Activated CD8-positive, alpha-beta memory T cell treated with anti-CD3 and anti-CD28 coated beads for 48 hours (primary cell): ENCODE data around the gene HSD17B14.
A peak's percentile ranks its signal among the peaks of the same experiment; 100 is the strongest.
"Not testable (repeated sequence)": the region's sequence is repeated elsewhere in the genome, so short reads cannot be mapped to it uniquely, and the experiment has no call there.

ENCODE experiments used
- DNase-seq, 3 experiments: peaks; one replicate each; pipeline ENCODE4 v3.0.0-alpha.2; 2020; ENCODE audit warnings: low read depth in 2 of 3, low spot score in 2 of 3

Gene HSD17B14

GRCh38 chr19:48867746-48868113 is 31.4 kb upstream of the HSD17B14 start:
- DNase-seq = no peak

- no peak for DNase-seq
Measured at GRCh38 chr19:48867123-48867745, 30.9 kb upstream of the HSD17B14 start.

GRCh38 chr19:48866692-48867091 is 30.4 kb upstream of the HSD17B14 start:
- DNase-seq = no peak

- no peak for DNase-seq
Measured at GRCh38 chr19:48862827-48863226, 26.5 kb upstream of the HSD17B14 start.

GRCh38 chr19:48861313-48861712 is 25.0 kb upstream of the HSD17B14 start:
- DNase-seq = no peak

- DNase-seq = no peak
Measured at GRCh38 chr19:48859711-48860572, 23.7 kb upstream of the HSD17B14 start.

- DNase-seq = no peak
Measured at GRCh38 chr19:48858984-48859710, 22.9 kb upstream of the HSD17B14 start.

GRCh38 chr19:48856921-48857320 is 20.6 kb upstream of the HSD17B14 start:
- no peak for DNase-seq

GRCh38 chr19:48854103-48854502 is 17.8 kb upstream of the HSD17B14 start:
- no peak for DNase-seq

GRCh38 chr19:48853483-48853882 is 17.2 kb upstream of the HSD17B14 start:
- no peak for DNase-seq

GRCh38 chr19:48852292-48852691 is 16.0 kb upstream of the HSD17B14 start:
- no peak for DNase-seq

- DNase-seq = not testable (repeated sequence)
Measured at GRCh38 chr19:48846659-48847058, 10.4 kb upstream of the HSD17B14 start.

- DNase-seq = no peak
Measured at GRCh38 chr19:48845384-48845783, 9.1 kb upstream of the HSD17B14 start.

- DNase-seq = no peak
Measured at GRCh38 chr19:48844472-48844871, 8.2 kb upstream of the HSD17B14 start.

GRCh38 chr19:48842789-48843162 is 6.5 kb upstream of the HSD17B14 start:
- DNase-seq = peak in 1 of 3 experiments; percentile 28

GRCh38 chr19:48841571-48841970 is 5.3 kb upstream of the HSD17B14 start:
- no peak for DNase-seq

- DNase-seq = no peak
Measured at GRCh38 chr19:48841047-48841446, 4.8 kb upstream of the HSD17B14 start.

- no peak for DNase-seq
Measured at GRCh38 chr19:48837687-48838086, 1.4 kb upstream of the HSD17B14 start.

- DNase-seq = peak; percentile 63 to 71 (median 66)
Measured at GRCh38 chr19:48837051-48837524, 797 bp upstream of the HSD17B14 start.

- DNase-seq = peak; percentile 70 to 96 (median 88)
Measured at GRCh38 chr19:48835734-48836088, 580 bp downstream of the HSD17B14 start.

- DNase-seq = no peak
Measured at GRCh38 chr19:48833977-48834376, 2.3 kb downstream of the HSD17B14 start.

- DNase-seq = no peak
Measured at GRCh38 chr19:48833049-48833448, 3.2 kb downstream of the HSD17B14 start.
